IPS-20b (cell line): ENCODE measurements around the gene BRD7.

ENCODE experiments used
- H3K27ac ChIP-seq: one replicate; pipeline ENCODE4 v1.5.1; 2013; ENCODE audit warnings: low read length
- H3K27me3 ChIP-seq: 2 replicates; pipeline ENCODE4 v1.6.1; 2013; ENCODE audit warnings: mild to moderate bottlenecking, low read length, inconsistent platforms; ENCODE audit not compliant: insufficient read depth
- H3K36me3 ChIP-seq: 2 replicates; pipeline ENCODE4 v1.6.1; 2013; ENCODE audit warnings: low read depth, mild to moderate bottlenecking, inconsistent platforms, low read length, moderate library complexity; ENCODE audit not compliant: insufficient read depth
- H3K4me1 ChIP-seq: 2 replicates; pipeline ENCODE4 v1.6.1; 2013; ENCODE audit warnings: mild to moderate bottlenecking, control low read depth, inconsistent platforms, low read length, moderate library complexity; ENCODE audit not compliant: insufficient read depth
- H3K4me3 ChIP-seq: 2 replicates; pipeline ENCODE4 v1.5.1; 2013; ENCODE audit warnings: mild to moderate bottlenecking, low read length, inconsistent platforms
- H3K9ac ChIP-seq: 2 replicates; pipeline ENCODE4 v1.6.1; 2013; ENCODE audit warnings: low read depth, mild to moderate bottlenecking, inconsistent platforms, low read length, moderate library complexity
- H3K9me3 ChIP-seq: 2 replicates; pipeline ENCODE4 v1.6.1; 2013; ENCODE audit warnings: mild to moderate bottlenecking, low read depth, low read length, inconsistent platforms; ENCODE audit not compliant: insufficient read depth

The BRD7 gene

GRCh38 chr16:50399411-50399810 is 30.6 kb upstream of the BRD7 start:
- H3K4me3 ChIP-seq, result no peak overlapping the region
- H3K9me3 ChIP-seq, result no peaks in the 10 kb centered on the region
- H3K4me1 ChIP-seq, result peaks cover 11% of the 10 kb centered on the region; the same call in 1 of the 2 replicates
- H3K9ac ChIP-seq, result no peak overlapping the region
- H3K36me3 ChIP-seq, result no peaks in the 10 kb centered on the region
- H3K27me3 ChIP-seq, result no peaks in the 10 kb centered on the region
- H3K27ac ChIP-seq, result no peak overlapping the region

GRCh38 chr16:50398336-50398735 is 29.5 kb upstream of the BRD7 start:
- Histone ChIP-seq H3K9me3 (no peaks in the 10 kb centered on the region), H3K9ac (no peak overlapping the region), H3K36me3 (no peaks in the 10 kb centered on the region), H3K27ac (no peak overlapping the region), H3K27me3 (no peaks in the 10 kb centered on the region), H3K4me3 (no peak overlapping the region), H3K4me1 (peaks cover 11% of the 10 kb centered on the region; the same call in 1 of the 2 replicates)

DNA sequence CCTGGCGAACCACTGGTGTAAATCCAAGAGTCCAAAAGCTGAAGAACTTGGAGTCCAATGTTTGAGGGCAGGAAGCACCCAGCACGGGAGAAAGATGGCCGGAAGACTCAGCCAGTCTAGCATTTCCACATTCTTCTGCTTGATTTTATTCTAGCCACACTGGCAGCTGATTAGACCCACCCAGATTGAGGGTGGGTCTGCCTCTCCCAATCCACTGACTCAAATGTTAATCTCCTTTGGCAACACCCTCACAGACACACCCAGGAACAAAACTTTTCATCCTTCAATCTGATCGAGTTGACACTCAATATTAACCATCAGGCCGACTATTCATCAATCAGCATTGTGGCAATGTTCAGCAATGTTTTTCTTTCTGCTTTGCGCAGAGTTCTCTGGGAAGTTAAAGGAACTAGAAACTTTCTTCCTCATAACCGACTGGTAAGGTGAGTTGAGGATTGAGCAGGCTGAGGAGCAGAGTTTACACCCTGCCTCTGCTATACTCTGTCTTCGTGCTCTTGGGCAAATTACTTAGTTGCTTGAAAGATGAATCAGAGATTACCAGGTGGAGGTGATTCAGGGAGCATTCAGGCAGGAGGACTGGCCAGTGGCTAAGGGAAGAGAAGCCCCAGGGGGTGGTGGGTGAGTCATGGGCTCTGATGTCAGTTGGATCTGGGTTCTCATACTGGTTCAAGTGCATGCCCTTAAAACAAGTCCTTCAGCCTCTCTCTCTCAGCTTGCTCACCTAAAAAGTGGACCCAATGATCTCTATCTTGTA is 28.2 kb upstream of the BRD7 start:
- H3K4me3 ChIP-seq, result no peak overlapping the region
- no peak overlapping the region for H3K27ac ChIP-seq
- no peaks in the 10 kb centered on the region for H3K36me3 ChIP-seq
- H3K9me3 ChIP-seq, result no peaks in the 10 kb centered on the region
- H3K27me3 ChIP-seq, result no peaks in the 10 kb centered on the region
- no peak overlapping the region for H3K9ac ChIP-seq
- H3K4me1 ChIP-seq, result peaks cover 11% of the 10 kb centered on the region; the same call in 1 of the 2 replicates

DNA sequence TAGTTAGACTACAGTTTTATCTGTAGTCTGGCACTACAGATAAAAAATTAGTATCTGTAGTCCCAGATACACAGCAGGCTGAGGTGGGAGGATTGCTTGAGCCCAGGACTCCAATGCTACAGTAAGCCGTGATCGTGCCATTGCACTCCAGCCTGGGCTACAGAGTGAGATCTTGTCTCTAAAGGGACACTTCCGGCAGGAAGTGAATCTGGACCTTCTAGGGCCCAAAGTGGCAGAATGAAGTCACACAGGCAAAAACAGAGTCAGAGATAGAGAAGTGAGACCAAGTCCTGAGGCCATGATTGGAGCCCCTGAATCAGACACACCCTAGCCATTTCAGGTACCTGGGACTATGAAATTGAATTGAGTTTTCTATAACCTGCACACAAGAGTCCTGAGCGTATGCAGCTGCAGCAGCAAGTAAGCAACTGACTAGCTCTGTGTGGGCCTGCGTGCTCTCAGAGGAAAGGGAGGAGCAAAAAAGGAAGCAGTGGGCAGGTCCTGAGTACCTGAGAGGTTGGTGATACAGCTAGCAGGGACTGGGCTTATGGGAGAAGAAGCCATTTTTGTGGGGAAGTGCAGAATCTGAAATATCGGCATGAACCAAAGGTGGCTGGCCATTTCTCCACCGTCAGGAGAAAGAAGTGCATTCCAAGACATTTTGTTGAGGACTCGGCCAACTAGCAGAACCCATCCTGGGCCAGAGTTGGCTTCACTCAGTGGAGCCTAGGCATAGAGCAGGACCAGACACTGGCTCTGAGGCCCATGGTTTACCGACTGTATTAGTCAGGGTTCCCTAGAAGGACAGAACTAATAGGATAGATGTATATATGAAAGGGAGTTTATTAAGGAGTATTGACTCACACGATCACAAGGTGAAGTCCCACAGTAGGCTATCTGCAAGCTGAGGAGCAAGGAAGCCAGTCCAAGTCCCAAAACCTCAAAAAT is 27.2 kb upstream of the BRD7 start:
- Histone ChIP-seq H3K9me3 (no peaks in the 10 kb centered on the region), H3K9ac (no peak overlapping the region), H3K27ac (no peak overlapping the region), H3K27me3 (no peaks in the 10 kb centered on the region), H3K4me3 (no peak overlapping the region), H3K4me1 (peaks cover 11% of the 10 kb centered on the region; the same call in 1 of the 2 replicates), H3K36me3 (no peaks in the 10 kb centered on the region)

GRCh38 chr16:50393858-50394802 is 25.3 kb upstream of the BRD7 start:
- Histone ChIP-seq H3K4me1 (peaks cover 11% of the 10 kb centered on the region; the same call in 1 of the 2 replicates), H3K36me3 (no peaks in the 10 kb centered on the region), H3K4me3 (no peak overlapping the region), H3K27ac (no peak overlapping the region), H3K27me3 (no peaks in the 10 kb centered on the region), H3K9me3 (no peaks in the 10 kb centered on the region), H3K9ac (no peak overlapping the region)

GRCh38 chr16:50393416-50393815 is 24.6 kb upstream of the BRD7 start:
- Histone ChIP-seq H3K27ac (no peak overlapping the region), H3K27me3 (no peaks in the 10 kb centered on the region), H3K4me3 (no peak overlapping the region), H3K9ac (no peak overlapping the region), H3K9me3 (no peaks in the 10 kb centered on the region), H3K4me1 (peaks cover 11% of the 10 kb centered on the region; the same call in 1 of the 2 replicates), H3K36me3 (no peaks in the 10 kb centered on the region)

DNA sequence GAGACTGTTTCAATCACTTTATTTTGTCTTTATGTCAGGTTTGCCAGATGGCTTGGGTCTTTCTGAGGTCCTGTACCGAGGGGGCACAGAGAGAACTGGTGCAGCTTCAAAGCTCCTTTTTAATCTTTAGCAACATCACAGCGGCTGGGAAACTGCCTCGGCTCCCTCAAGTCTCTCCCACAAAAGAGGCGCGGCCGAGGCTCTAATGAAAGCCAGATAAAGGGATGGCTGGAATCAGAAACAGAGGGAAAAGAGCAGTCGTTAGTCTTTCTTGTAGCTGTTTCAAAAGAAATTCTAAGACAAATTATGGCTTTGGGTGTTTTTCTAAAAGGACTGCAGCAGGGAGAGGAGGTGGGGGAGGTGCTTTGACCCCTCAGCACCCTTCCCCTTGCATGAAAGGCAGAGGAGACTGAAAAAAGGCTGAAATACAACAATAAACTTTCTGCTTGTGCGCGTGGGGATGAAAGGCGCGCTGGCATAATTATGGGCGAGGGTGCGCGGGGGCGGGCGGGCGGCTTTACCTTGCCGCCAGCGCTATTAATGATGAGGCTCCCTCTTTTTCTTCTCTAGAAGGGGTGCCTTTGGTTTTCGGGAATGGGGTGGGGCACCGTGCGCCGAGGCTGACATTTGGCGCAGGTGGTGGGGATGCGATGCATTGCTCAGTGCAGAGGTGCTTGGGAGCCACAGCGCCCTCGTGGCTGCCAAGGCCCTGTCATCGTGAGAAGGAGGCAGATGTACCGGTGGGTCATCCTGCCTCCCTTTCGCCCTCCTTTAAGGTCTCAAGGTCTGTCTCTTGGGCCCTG is 22.3 kb upstream of the BRD7 start:
- Histone ChIP-seq H3K9ac (no peak overlapping the region), H3K27me3 (no peaks in the 10 kb centered on the region)

DNA sequence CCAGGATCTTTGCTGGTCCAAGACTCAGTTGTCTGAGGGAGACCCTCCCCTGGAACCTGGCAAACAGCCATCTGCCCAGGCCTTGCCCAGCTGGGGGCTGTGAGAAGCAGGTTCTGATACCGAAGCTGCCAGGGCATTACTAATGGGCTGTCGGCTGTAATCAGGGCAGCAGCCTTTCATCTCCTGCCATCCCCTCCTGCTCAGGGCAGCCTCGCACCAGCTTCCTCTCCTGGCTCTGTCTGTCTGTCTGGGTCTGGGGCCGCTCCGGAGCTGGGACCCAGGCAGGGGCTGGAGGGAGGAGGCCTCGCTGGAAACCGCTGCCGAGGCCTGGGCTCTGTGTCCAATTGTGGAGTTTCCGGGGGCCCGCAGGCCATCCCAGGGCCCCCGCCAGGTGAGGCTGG is 21.6 kb upstream of the BRD7 start:
- Histone ChIP-seq H3K4me3 (no peak overlapping the region), H3K9me3 (no peaks in the 10 kb centered on the region), H3K36me3 (no peaks in the 10 kb centered on the region), H3K9ac (no peak overlapping the region), H3K27ac (no peak overlapping the region), H3K4me1 (peaks cover 9% of the 10 kb centered on the region; the same call in 1 of the 2 replicates), H3K27me3 (no peaks in the 10 kb centered on the region)

More for the DNA sequence above, 22.3 kb upstream of the BRD7 start:
- Histone ChIP-seq H3K27ac (no peak overlapping the region), H3K36me3 (no peaks in the 10 kb centered on the region), H3K4me1 (peaks cover 11% of the 10 kb centered on the region; the same call in 1 of the 2 replicates), H3K9me3 (no peaks in the 10 kb centered on the region), H3K4me3 (no peak overlapping the region)

- no peak overlapping the region for H3K27ac ChIP-seq
- no peaks in the 10 kb centered on the region for H3K27me3 ChIP-seq
- no peaks in the 10 kb centered on the region for H3K36me3 ChIP-seq
- no peaks in the 10 kb centered on the region for H3K9me3 ChIP-seq
- peaks cover 5% of the 10 kb centered on the region; the same call in 1 of the 2 replicates for H3K4me1 ChIP-seq
- H3K4me3 ChIP-seq, result no peak overlapping the region
- H3K9ac ChIP-seq, result no peak overlapping the region
These were observed 21.1 kb upstream of the BRD7 start for GRCh38 chr16:50389900-50390299.

DNA sequence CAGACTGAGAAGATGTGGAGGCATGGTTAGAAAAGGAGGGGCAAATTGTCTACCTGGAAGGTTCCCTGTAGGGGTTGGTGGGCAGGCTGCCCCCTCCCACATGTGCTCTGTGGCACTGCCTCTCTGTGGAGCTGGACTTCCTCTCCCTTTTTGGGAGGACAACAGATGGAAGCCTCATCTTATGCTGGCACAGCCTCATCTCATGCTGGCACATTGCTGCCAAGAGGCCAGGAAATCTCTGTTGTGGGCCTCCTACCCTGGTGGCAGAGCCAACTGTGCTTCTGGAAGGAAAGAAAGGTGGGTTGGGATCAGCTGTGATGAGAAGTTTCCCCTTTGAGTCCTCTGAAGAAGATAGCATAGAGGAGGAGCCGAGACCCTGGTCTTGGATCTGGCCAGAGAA is 19.7 kb upstream of the BRD7 start:
- Histone ChIP-seq H3K36me3 (no peaks in the 10 kb centered on the region), H3K9ac (no peak overlapping the region), H3K4me3 (no peak overlapping the region), H3K9me3 (no peaks in the 10 kb centered on the region), H3K4me1 (no peaks in the 10 kb centered on the region), H3K27ac (no peak overlapping the region), H3K27me3 (no peaks in the 10 kb centered on the region)
